DND-41 (cell line): ENCODE data around the gene IDUA.

Source experiments
- ATAC-seq: fragments of 200-7000 bp; cut with Tn5 transposase; 3 replicates; pipeline ENCODE4 v1.9.1; 2021; ENCODE audit warnings: low read depth; ENCODE audit not compliant: insufficient read depth
- DNase-seq: peaks from one replicate; pipeline ENCODE4 v3.0.0-alpha.2; 2020
- H2AFZ ChIP-seq: 2 replicates; pipeline ENCODE4 v1.6.0; 2012; ENCODE audit warnings: low read depth, low read length
- H3K27ac ChIP-seq: 2 replicates; pipeline ENCODE4 v1.5.1; 2012; ENCODE audit warnings: low read length, inconsistent platforms
- H3K27me3 ChIP-seq: fragments of 200-600 bp; sonication (generic); 2 replicates; pipeline ENCODE4 v1.6.0; 2012; ENCODE audit warnings: low read length, mild to moderate bottlenecking, inconsistent platforms; ENCODE audit not compliant: insufficient read depth, poor library complexity
- H3K36me3 ChIP-seq: 2 replicates; pipeline ENCODE4 v1.5.1; 2012; ENCODE audit warnings: low read length, inconsistent platforms; ENCODE audit not compliant: insufficient read depth
- H3K4me1 ChIP-seq: 2 replicates; pipeline ENCODE4 v1.5.1; 2012; ENCODE audit warnings: mild to moderate bottlenecking, low read length; ENCODE audit not compliant: insufficient read depth
- H3K4me2 ChIP-seq: 2 replicates; pipeline ENCODE4 v1.6.0; 2012; ENCODE audit warnings: mild to moderate bottlenecking, moderate library complexity, low read length, inconsistent platforms; ENCODE audit not compliant: insufficient read depth
- H3K4me3 ChIP-seq, 2 experiments: fragments of 200-600 bp in 1 of 2; shearing (Covaris generic) in 1 of 2; 2 replicates each; pipeline ENCODE4 v1.5.1; 2012 to 2016; ENCODE audit warnings: inconsistent platforms in 2 of 2, low read length in 2 of 2, mild to moderate bottlenecking in 2 of 2, low read depth in 1 of 2, moderate library complexity in 1 of 2
- H3K79me2 ChIP-seq: 2 replicates; pipeline ENCODE4 v1.6.0; 2012; ENCODE audit warnings: low read length, inconsistent platforms; ENCODE audit not compliant: insufficient read depth
- H3K9ac ChIP-seq: 2 replicates; pipeline ENCODE4 v1.6.0; 2012; ENCODE audit warnings: low read depth, mild to moderate bottlenecking, inconsistent platforms, low read length, moderate library complexity
- H3K9me3 ChIP-seq: 2 replicates; pipeline ENCODE4 v1.5.1; 2012; ENCODE audit warnings: low read length, moderate library complexity, mild to moderate bottlenecking, inconsistent platforms; ENCODE audit not compliant: insufficient read depth, severe bottlenecking
- H4K20me1 ChIP-seq: 2 replicates; pipeline ENCODE4 v1.6.0; 2012; ENCODE audit warnings: low read length; ENCODE audit not compliant: insufficient read depth
- CTCF ChIP-seq: IDR thresholded peaks from 2 replicates; pipeline ENCODE4 v1.5.1; 2012; ENCODE audit warnings: borderline replicate concordance, low read length, moderate library complexity, mild to moderate bottlenecking; ENCODE audit not compliant: poor library complexity, severe bottlenecking; ENCODE audit errors: extremely low read depth
- EZH2 ChIP-seq: IDR thresholded peaks from 3 replicates; pipeline ENCODE4 v1.6.1; 2012; ENCODE audit warnings: borderline replicate concordance, low read depth, mild to moderate bottlenecking, moderate library complexity, low read length, inconsistent platforms; ENCODE audit not compliant: severe bottlenecking

The IDUA gene

DNA sequence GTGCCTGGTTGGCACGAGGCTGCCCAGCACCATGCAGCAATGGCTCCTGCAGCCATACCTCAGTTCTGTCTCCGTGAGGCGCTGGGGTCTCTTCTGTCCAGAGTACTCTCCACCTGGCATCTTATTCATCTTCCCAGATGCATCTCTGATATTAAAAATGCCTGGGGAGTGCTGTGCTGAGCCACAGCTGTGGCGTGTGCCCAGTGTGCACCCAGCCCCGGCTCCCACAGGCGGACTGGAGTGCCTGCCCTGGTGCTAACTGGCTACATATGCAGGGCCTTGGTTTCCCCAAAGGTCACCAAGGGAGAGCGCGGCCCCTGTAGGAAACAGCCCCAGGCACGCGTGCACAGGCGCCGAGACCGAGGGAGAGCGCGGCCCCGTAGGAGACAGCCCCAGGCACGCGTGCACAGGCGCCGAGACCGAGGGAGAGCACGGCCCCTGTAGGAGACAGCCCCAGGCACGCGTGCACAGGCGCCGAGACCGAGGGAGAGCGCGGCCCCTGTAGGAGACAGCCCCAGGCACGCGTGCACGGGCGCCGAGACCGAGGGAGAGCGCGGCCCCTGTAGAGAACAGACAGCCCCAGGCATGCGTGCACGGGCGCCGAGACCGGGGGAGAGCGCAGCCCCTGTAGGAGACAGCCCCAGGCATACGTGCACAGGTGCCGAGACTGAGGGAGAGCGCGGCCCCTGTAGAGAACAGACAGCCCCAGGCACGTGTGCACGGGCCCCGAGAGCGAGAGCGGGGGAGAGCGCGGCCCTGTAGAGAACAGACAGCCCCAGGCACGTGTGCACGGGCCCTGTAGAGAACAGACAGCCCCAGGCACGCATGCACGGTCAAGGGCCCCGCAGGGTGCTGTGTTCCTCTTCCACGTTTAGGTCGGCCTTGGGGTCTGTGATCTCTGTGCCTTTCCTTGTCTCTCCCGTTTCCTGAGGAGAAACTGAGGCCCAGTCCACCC is 40.0 kb upstream of the IDUA start:
- Histone ChIP-seq H3K36me3 (peaks cover 5% of the 10 kb centered on the region; the same call in 1 of the 2 replicates), H3K4me3 (no peak overlapping the region), H3K27me3 (no peaks in the 10 kb centered on the region), H3K79me2 (peaks cover 3% of the 10 kb centered on the region; the same call in 1 of the 2 replicates), H3K9me3 (no peaks in the 10 kb centered on the region), H2AFZ (no peak overlapping the region), H3K9ac (no peak overlapping the region), H3K27ac (no peak overlapping the region), H3K4me1 (no peaks in the 10 kb centered on the region), H3K4me2 (no peak overlapping the region), H4K20me1 (peaks cover 9% of the 10 kb centered on the region)
- no peak for DNase-seq
- ATAC-seq: no peak
- TF ChIP-seq EZH2: no peak

DNA sequence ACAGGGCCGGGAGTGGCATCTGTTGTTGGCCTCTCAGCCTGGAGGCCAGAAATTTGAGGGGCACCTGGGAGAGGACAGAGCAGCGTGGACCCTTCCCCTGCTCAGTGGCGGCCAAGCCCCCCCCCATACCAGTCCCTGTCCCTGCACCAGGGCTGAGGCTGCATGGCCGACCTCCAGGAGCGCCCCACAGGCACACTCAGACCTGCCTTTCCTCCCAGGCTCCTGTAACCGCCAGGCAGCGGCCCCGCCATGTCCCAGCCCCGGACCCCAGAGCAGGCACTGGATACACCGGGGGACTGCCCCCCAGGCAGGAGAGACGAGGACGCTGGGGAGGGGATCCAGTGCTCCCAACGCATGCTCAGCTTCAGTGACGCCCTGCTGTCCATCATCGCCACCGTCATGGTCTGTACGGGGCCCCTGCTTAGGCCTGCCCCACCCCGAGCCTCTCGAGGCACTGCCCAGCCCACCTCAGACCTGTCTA is 39.3 kb upstream of the IDUA start:
- H3K79me2 ChIP-seq: peaks cover 3% of the 10 kb centered on the region; the same call in 1 of the 2 replicates
- peaks cover 5% of the 10 kb centered on the region; the same call in 1 of the 2 replicates for H3K36me3 ChIP-seq
- no peaks in the 10 kb centered on the region for H3K27me3 ChIP-seq
- H3K9me3 ChIP-seq: no peaks in the 10 kb centered on the region
- no peak overlapping the region for H3K4me2 ChIP-seq
- no peak overlapping the region for H3K27ac ChIP-seq
- no peaks in the 10 kb centered on the region for H3K4me1 ChIP-seq
- TF ChIP-seq EZH2: no peak
- no peak for TF ChIP-seq CTCF
- H4K20me1 ChIP-seq: peaks cover 9% of the 10 kb centered on the region
- no peak overlapping the region for H3K9ac ChIP-seq
- DNase-seq (no peak), ATAC-seq (no peak)
- no peak overlapping the region for H3K4me3 ChIP-seq
- no peak overlapping the region for H2AFZ ChIP-seq

DNA sequence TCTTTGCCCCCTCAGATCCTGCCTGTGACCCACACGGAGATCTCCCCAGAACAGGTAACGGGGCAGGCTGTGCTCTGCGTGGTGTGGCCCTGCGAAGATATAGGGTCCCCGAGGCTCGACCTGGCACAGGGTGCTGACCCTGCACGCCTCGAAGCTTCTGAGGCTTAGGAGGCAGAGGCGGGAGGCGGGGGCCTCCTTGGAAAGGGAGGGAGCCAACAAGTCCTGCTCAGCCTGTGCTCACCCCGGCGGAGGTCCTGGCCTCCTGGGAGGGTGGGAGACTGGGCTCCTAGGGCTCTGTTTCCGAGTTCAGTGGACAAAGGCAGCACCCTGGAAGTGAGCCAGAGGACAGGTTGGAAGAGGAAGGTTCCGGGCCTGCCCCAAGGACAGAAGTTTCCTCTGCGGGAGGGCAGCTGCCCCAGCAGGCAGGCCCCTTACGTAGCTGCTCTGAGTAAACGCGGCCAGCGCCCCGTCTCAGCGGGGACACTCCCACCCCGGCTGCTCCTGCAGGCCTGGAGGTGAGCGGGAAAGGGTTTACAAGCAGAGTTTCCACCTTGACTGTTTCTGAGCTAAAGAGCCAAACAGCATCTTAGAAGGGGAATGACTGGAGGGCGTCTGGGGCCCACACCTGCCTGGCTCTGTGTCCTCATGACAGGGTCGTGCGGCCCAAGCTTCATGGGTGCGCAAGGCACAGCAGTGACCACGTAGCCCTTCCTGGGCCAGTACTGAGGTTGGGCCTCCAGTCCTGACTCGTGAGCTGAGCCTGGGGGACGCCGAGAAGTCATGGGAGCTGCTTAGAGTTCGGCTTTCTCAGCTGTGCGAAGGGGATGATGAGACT is 38.5 kb upstream of the IDUA start:
- H3K9me3 ChIP-seq: no peaks in the 10 kb centered on the region
- no peaks in the 10 kb centered on the region for H3K27me3 ChIP-seq
- H3K4me3 ChIP-seq: no peak overlapping the region
- H3K9ac ChIP-seq: no peak overlapping the region
- H3K4me2 ChIP-seq: no peak overlapping the region
- H3K36me3 ChIP-seq: peaks cover 13% of the 10 kb centered on the region; the same call in 1 of the 2 replicates
- no peak overlapping the region for H3K27ac ChIP-seq
- ATAC-seq (no peak), DNase-seq (no peak)
- peaks cover 3% of the 10 kb centered on the region; the same call in 1 of the 2 replicates for H3K79me2 ChIP-seq
- H2AFZ ChIP-seq: no peak overlapping the region
- TF ChIP-seq EZH2 (no peak), CTCF (no peak)
- H3K4me1 ChIP-seq: no peaks in the 10 kb centered on the region
- H4K20me1 ChIP-seq: peaks cover 9% of the 10 kb centered on the region
